ENCODE results near the gene FBRSL1. TPM values are rescaled to one million over a fixed set of nuclear protein-coding genes. Genes with fewer than 3 reads are reported as not detected.
A peak's percentile ranks its signal among the peaks of the same experiment; 100 is the strongest.

Gene FBRSL1
- polyA plus RNA-seq, 1 of the 3 experiments (the other 2 are of a cell fraction), result 5.5 TPM

DNA sequence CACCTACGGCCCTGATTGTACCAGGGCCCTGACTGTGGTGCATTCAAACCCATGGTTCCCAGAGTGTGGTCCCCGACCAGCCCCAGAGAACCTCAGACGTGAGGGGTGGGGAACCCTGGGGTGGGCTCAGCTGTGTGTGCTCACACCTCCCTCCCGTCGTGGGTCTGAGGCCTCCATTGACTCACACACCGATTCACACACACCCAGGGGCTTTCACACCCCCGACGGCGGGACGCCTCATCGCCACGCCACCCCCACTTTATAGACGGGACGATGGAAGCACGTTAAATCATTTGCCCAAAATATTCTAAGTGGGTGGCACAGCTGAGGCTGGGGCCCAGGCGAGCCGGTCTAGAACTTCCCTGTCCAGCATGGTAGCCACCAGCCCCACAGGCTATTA lies 3.4 kb upstream of the FBRSL1 start:
- no peak for DNase-seq
- ChIA-PET CTCF (interaction anchor here (1.3 to 2.2 kb wide), 3 partner anchors 10 to 108 kb away, joined by 4 to 7 read pairs (median 6); no protein-coding TSS in a partner anchor), POLR2A (no interaction called here)
- H3K27ac ChIP-seq (ENCODE audit: low read depth in 2 of 2, low read length in 1 of 2), result no peak overlapping the region
- H2AFZ ChIP-seq (ENCODE audit: low read depth), result no peak overlapping the region
- H3F3A ChIP-seq (replicated peaks; ENCODE audit: insufficient read depth), result no peaks in the 10 kb centered on the region
- H4K20me1 ChIP-seq (ENCODE audit: insufficient read depth), result peaks cover 9% of the 10 kb centered on the region
- no peaks in the 10 kb centered on the region for H3K9me2 ChIP-seq
- TF ChIP-seq NFIC (IDR thresholded peaks at IDR 0.05; ENCODE audit: borderline replicate concordance), result no peak
- TF ChIP-seq ELF1 (IDR thresholded peaks at IDR 0.05), result no peak
- no peak overlapping the region for H3K4me2 ChIP-seq
- H3K36me3 ChIP-seq (replicated peaks in 1 of 2; ENCODE audit: control insufficient read depth in 1 of 2, insufficient read depth in 2 of 2, low read length in 1 of 2), result no peaks in the 10 kb centered on the region
- H3K79me2 ChIP-seq (ENCODE audit: insufficient read depth), result peaks cover 9% of the 10 kb centered on the region
- no peak overlapping the region for H3K9ac ChIP-seq
- H3K4me1 ChIP-seq (ENCODE audit: control insufficient read depth in 1 of 2, insufficient read depth in 2 of 2, low read depth in 1 of 2, low read length in 1 of 2), result peaks cover 0 to 12% of the 10 kb centered on the region in 2 experiments; a peak in 1 of 4 replicates
- H3K27me3 ChIP-seq (ENCODE audit: insufficient read depth), result no peaks in the 10 kb centered on the region; the same call in 1 of the 2 replicates
- 85% methylated on average over 16 of the region's 17 CpGs for WGBS (ENCODE audit: low lambda C conversion rate)
- H3K9me3 ChIP-seq, result no peaks in the 10 kb centered on the region
- H3K4me3 ChIP-seq (ENCODE audit: low read depth in 2 of 2, low read length in 1 of 2), result no peak overlapping the region

DNA sequence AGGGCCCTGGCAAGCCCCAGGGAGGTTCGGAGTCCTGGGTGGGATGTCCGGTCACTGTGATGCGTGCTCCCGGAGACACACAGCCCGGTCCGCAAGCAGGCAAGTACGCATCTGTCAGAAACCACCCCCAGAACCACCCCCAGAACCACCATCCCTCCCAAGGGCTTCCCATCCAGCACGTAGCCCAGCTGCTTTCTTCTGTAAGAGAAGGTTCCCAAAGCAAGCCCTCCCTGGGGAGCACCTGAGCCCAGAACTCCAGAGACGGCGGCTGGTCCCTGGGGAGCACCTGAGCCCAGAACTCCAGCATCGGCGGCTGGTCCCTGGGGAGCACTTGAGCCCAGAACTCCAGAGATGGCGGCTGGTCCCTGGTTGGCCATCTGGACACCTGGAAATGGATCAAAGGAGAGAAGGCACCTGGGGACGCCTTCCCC lies 2.6 kb upstream of the FBRSL1 start:
- no peaks in the 10 kb centered on the region for H3F3A ChIP-seq (replicated peaks; ENCODE audit: insufficient read depth)
- no peak for TF ChIP-seq RFX5 (IDR thresholded peaks at IDR 0.05; ENCODE audit: low read length)
- TF ChIP-seq, protein P1, sequence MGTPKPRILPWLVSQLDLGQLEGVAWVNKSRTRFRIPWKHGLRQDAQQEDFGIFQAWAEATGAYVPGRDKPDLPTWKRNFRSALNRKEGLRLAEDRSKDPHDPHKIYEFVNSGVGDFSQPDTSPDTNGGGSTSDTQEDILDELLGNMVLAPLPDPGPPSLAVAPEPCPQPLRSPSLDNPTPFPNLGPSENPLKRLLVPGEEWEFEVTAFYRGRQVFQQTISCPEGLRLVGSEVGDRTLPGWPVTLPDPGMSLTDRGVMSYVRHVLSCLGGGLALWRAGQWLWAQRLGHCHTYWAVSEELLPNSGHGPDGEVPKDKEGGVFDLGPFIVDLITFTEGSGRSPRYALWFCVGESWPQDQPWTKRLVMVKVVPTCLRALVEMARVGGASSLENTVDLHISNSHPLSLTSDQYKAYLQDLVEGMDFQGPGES (IDR thresholded peaks at IDR 0.05; ENCODE audit: low read depth, low read length), result no peak
- no peaks in the 10 kb centered on the region; the same call in 1 of the 2 replicates for H3K27me3 ChIP-seq (ENCODE audit: insufficient read depth)
- WGBS (ENCODE audit: low lambda C conversion rate), result 100% methylated on average over 2 of the region's 14 CpGs
- peaks cover 17% of the 10 kb centered on the region for H4K20me1 ChIP-seq (ENCODE audit: insufficient read depth)
- CTCF ChIA-PET, result interaction anchor here (0.6 to 2.2 kb wide), 2 partner anchors 10 to 354 kb away, joined by 3 to 7 read pairs; no protein-coding TSS in a partner anchor
- peaks cover 0 to 19% of the 10 kb centered on the region in 2 experiments; a peak in 1 of 4 replicates for H3K4me1 ChIP-seq (ENCODE audit: control insufficient read depth in 1 of 2, insufficient read depth in 2 of 2, low read depth in 1 of 2, low read length in 1 of 2)
- POLR2A ChIA-PET, result no interaction called here
- H3K9me2 ChIP-seq, result no peaks in the 10 kb centered on the region
- H3K4me2 ChIP-seq, result no peak overlapping the region
- H3K4me3 ChIP-seq (ENCODE audit: low read depth in 2 of 2, low read length in 1 of 2), result no peak overlapping the region
- no peak overlapping the region for H3K27ac ChIP-seq (ENCODE audit: low read depth in 2 of 2, low read length in 1 of 2)
- no peak overlapping the region for H3K9ac ChIP-seq
- H2AFZ ChIP-seq (ENCODE audit: low read depth), result no peak overlapping the region
- peaks cover 17% of the 10 kb centered on the region for H3K79me2 ChIP-seq (ENCODE audit: insufficient read depth)
- no peak for DNase-seq
- no peaks in the 10 kb centered on the region for H3K9me3 ChIP-seq
- no peaks in the 10 kb centered on the region for H3K36me3 ChIP-seq (replicated peaks in 1 of 2; ENCODE audit: control insufficient read depth in 1 of 2, insufficient read depth in 2 of 2, low read length in 1 of 2)

DNA sequence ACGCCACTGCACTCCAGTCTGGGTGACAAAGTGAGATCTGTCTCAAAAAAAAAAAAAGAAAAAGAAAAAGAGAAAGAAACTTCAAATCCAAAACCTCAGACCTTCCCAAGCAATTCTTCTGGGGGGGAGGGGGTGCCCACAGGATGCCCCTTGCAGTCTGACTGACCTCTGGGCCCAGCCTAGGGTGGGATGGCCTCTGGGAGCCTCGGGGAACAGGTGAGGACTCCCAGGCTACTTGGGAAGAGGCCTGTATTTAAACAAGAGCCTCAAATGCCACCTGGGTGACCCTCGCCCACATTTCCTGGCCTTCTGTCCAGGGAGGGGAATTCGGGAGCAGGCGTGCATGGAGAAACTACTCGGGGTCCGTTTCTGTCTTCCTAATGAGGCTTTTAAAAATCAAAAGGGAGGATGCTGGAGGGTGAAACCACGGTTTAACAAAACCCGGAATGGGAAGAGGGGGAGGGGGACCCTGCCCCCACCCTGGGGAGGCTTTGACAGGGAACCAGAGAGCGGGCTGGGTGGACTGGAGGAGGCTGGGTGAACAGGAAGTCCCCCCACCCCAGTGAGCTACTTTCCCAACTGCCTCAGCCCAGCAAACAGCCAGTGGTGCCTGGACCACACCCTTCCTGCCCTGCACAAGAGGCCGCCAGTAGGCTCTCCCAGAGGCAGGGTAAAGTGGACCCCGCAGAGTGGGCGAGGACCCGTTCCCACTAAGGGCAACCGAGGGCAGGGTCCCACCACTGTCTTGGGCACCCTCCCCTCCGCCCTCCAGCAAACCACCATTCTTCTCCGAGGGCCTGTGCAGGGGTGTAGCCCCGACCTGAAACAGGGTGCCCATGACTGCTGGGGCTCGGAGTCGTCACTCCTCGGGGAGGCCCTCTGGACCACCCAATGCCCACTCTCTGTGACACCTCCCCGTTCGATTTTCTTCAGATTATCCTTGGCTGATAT lies 1.5 kb upstream of the FBRSL1 start:
- Histone ChIP-seq H3K4me2 (peak overlapping the region; percentile 86; the same call in 1 of the 2 replicates), H3K27ac (ENCODE audit: low read depth in 2 of 2, low read length in 1 of 2) (no peak overlapping the region), H3K4me1 (ENCODE audit: control insufficient read depth in 1 of 2, insufficient read depth in 2 of 2, low read depth in 1 of 2, low read length in 1 of 2) (peaks cover 0 to 30% of the 10 kb centered on the region in 2 experiments; a peak in 1 of 4 replicates), H3K79me2 (ENCODE audit: insufficient read depth) (peaks cover 27% of the 10 kb centered on the region), H3K9me3 (no peaks in the 10 kb centered on the region), H3K9ac (no peak overlapping the region), H4K20me1 (ENCODE audit: insufficient read depth) (peaks cover 27% of the 10 kb centered on the region), H2AFZ (ENCODE audit: low read depth) (0 out of 2 replicates have a peak overlapping the region, but pooled peaks have one; percentile 83), H3K36me3 (replicated peaks in 1 of 2; ENCODE audit: control insufficient read depth in 1 of 2, insufficient read depth in 2 of 2, low read length in 1 of 2) (peaks cover 0 to 4% of the 10 kb centered on the region in 2 experiments), H3K27me3 (ENCODE audit: insufficient read depth) (no peaks in the 10 kb centered on the region), H3F3A (replicated peaks; ENCODE audit: insufficient read depth) (no peaks in the 10 kb centered on the region), H3K9me2 (no peaks in the 10 kb centered on the region), H3K4me3 (ENCODE audit: low read depth in 2 of 2, low read length in 1 of 2) (peak overlapping the region in 1 of 2 experiments; percentile 61; a peak in 2 of 4 replicates)
- ChIA-PET POLR2A (no interaction called here), CTCF (no interaction called here)
- WGBS (ENCODE audit: low lambda C conversion rate), result 81% methylated on average over 22 of the region's 23 CpGs
- DNase-seq, result no peak
- no peak for TF ChIP-seq GABPA (IDR thresholded peaks at IDR 0.05; ENCODE audit: low read depth)
- no peak for TF ChIP-seq FOXM1 (IDR thresholded peaks at IDR 0.05; ENCODE audit: low read depth)
- no peak for TF ChIP-seq TEAD4 (IDR thresholded peaks at IDR 0.05; ENCODE audit: borderline replicate concordance, insufficient read depth)
- TF ChIP-seq SIN3A (IDR thresholded peaks at IDR 0.05; ENCODE audit: borderline replicate concordance, low read depth, low read length), result no peak
- TF ChIP-seq, protein P2, sequence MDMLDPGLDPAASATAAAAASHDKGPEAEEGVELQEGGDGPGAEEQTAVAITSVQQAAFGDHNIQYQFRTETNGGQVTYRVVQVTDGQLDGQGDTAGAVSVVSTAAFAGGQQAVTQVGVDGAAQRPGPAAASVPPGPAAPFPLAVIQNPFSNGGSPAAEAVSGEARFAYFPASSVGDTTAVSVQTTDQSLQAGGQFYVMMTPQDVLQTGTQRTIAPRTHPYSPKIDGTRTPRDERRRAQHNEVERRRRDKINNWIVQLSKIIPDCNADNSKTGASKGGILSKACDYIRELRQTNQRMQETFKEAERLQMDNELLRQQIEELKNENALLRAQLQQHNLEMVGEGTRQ (IDR thresholded peaks at IDR 0.05; ENCODE audit: borderline replicate concordance, low read depth, low read length), result no peak
- TF ChIP-seq SMC3 (IDR thresholded peaks at IDR 0.05; ENCODE audit: low read depth, low read length), result no peak
- TF ChIP-seq POLR2AphosphoS5 (IDR thresholded peaks at IDR 0.05; ENCODE audit: low read depth, low read length), result no peak
- no peak for TF ChIP-seq EP300 (IDR thresholded peaks at IDR 0.05; ENCODE audit: borderline replicate concordance in 1 of 2, low read depth in 1 of 2, low read length in 1 of 2)
- no peak for TF ChIP-seq RXRA (IDR thresholded peaks at IDR 0.05; ENCODE audit: borderline replicate concordance, low read depth)
- TF ChIP-seq MXI1 (IDR thresholded peaks at IDR 0.05; ENCODE audit: low read depth, low read length), result no peak
- TF ChIP-seq, protein P3, sequence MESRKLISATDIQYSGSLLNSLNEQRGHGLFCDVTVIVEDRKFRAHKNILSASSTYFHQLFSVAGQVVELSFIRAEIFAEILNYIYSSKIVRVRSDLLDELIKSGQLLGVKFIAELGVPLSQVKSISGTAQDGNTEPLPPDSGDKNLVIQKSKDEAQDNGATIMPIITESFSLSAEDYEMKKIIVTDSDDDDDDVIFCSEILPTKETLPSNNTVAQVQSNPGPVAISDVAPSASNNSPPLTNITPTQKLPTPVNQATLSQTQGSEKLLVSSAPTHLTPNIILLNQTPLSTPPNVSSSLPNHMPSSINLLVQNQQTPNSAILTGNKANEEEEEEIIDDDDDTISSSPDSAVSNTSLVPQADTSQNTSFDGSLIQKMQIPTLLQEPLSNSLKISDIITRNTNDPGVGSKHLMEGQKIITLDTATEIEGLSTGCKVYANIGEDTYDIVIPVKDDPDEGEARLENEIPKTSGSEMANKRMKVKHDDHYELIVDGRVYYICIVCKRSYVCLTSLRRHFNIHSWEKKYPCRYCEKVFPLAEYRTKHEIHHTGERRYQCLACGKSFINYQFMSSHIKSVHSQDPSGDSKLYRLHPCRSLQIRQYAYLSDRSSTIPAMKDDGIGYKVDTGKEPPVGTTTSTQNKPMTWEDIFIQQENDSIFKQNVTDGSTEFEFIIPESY (IDR thresholded peaks at IDR 0.05; ENCODE audit: borderline replicate concordance, low read depth), result no peak

Data from SK-N-SH (cell line).